Skeletal muscle tissue (tissue), 4 donors: ENCODE measurements around the gene SLC7A10. TPM values are rescaled to one million over a fixed set of nuclear protein-coding genes. Genes with fewer than 3 reads are reported as not detected.
"Not testable (repeated sequence)": the region's sequence is repeated elsewhere in the genome, so short reads cannot be mapped to it uniquely, and the experiment has no call there.

Experiments used
- H3K27ac ChIP-seq: one replicate; pipeline ENCODE4 v1.7.0; 2013; ENCODE audit warnings: mild to moderate bottlenecking, low read depth, low read length, inconsistent platforms
- H3K27me3 ChIP-seq, 3 donors: one replicate each; pipeline ENCODE4 v1.7.0; 2013; ENCODE audit warnings: low read length in 3 of 3; ENCODE audit not compliant: control insufficient read depth in 3 of 3, insufficient read depth in 3 of 3
- H3K36me3 ChIP-seq, 3 donors: one replicate each; pipeline ENCODE4 v1.7.0; 2013; ENCODE audit warnings: low read length in 3 of 3; ENCODE audit not compliant: control insufficient read depth in 3 of 3, insufficient read depth in 3 of 3
- H3K4me1 ChIP-seq, 3 donors: one replicate each; pipeline ENCODE4 v1.7.0; 2013; ENCODE audit warnings: low read length in 3 of 3, mild to moderate bottlenecking in 3 of 3; ENCODE audit not compliant: control insufficient read depth in 3 of 3, insufficient read depth in 3 of 3
- H3K4me3 ChIP-seq, 3 donors: one replicate each; pipeline ENCODE4 v1.7.0; 2013; ENCODE audit warnings: low read length in 3 of 3
- H3K9ac ChIP-seq, 3 donors: one replicate each; pipeline ENCODE4 v1.7.0; 2013; ENCODE audit warnings: low read length in 3 of 3, mild to moderate bottlenecking in 3 of 3, moderate library complexity in 2 of 3, low read depth in 1 of 3
- H3K9me3 ChIP-seq, 3 donors: one replicate each; pipeline ENCODE4 v1.7.0; 2013; ENCODE audit warnings: low read length in 3 of 3; ENCODE audit not compliant: control insufficient read depth in 3 of 3
- total RNA-seq: library from RNA; depleted of rRNA; stranded (reverse); fragments of >200 nt; gene quantifications from one replicate; pipeline ENCODE4 v1.2.3, GENCODE V29; 2014
- donor health status: Osteomylitis.

The SLC7A10 gene
- total RNA-seq, 1 donor from 2014 or later, result 9.4 TPM

DNA sequence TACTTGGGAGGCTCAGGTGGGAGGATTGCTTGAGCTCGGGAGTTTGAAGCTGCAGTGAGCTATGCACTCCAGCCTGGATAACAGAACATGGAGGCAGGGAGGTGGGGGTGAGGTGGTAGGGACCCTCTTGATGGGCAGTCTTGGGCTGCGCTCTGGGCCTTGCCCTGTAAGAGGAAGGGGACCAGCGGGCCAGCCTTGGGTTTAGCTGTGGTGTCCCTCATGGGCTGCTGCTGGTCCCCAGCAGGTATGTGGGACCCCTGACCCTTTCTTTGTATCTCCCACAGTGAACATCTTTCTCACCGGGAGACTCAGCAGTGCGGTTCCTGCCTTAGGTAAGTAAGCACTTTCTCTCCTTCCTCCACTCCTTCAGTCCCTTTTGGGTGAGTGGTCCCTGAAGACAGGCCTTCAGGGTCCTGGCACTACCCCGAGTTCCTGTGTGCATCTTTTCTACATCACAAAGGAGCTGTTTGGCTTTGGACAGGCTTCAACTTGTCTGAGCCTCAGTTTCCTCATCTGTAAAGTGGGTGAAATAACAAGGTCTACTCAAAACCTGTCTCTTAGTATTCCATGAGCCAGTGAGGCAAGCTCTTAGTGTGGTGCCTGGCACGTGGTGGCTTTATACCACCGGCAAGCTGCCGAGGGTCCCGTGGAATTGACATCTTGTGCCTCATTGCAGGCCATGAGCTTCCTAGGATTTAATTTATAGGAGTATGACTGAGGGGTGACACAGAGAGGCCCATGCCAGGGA lies 29.0 kb downstream of the SLC7A10 start:
- H3K4me1 ChIP-seq, result peaks cover 0 to 11% (median 11%) of the 10 kb centered on the region in 3 donors
- H3K9ac ChIP-seq, result no peak overlapping the region
- no peaks in the 10 kb centered on the region for H3K9me3 ChIP-seq
- no peak overlapping the region for H3K27ac ChIP-seq
- peaks cover 6 to 17% (median 12%) of the 10 kb centered on the region in 3 donors for H3K36me3 ChIP-seq
- no peak overlapping the region for H3K4me3 ChIP-seq
- H3K27me3 ChIP-seq, result no peaks in the 10 kb centered on the region

DNA sequence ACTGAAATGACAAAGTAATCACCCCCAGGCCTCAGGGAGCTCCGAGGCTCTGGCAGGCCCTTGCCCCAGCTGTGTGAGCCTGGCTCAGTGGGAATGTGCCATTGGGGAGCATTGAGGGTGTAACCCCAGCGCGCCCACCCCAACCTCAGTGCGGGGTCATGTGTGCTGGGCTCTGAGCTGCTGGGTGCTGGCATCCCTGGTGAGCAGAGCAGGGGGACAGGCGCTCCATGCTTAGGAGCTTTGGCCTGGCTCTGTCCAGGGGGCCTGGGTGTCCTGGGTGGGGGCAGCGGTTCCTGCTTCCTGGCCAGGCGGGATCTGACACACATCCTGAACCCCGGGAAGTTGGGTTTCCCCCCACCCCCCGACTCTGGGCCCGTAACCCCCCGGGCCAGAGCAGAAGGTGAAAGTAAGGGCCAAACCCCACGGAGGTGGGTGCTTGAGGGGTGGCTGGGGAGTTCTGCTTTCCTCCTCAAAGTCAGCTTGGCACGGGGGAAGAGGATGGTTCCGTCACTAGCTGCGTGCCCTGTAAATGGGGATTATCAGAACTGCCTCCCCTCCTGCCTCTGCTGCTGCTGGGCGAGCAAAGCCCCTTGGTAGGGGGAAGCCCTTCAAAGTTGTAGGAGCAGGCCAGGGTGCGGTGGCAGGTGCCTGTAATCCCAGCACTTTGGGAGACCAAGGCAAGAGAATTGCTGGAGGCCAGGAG lies 29.9 kb downstream of the SLC7A10 start:
- peaks cover 4 to 17% (median 12%) of the 10 kb centered on the region in 3 donors for H3K36me3 ChIP-seq
- peak overlapping the region; percentile 47 for H3K27ac ChIP-seq
- no peaks in the 10 kb centered on the region for H3K27me3 ChIP-seq
- peak overlapping the region; percentile 43 to 79 (median 68) for H3K9ac ChIP-seq
- peaks cover 0 to 11% (median 11%) of the 10 kb centered on the region in 3 donors for H3K4me1 ChIP-seq
- no peaks in the 10 kb centered on the region for H3K9me3 ChIP-seq
- H3K4me3 ChIP-seq, result peak overlapping the region; percentile 59 to 67 (median 60)

DNA sequence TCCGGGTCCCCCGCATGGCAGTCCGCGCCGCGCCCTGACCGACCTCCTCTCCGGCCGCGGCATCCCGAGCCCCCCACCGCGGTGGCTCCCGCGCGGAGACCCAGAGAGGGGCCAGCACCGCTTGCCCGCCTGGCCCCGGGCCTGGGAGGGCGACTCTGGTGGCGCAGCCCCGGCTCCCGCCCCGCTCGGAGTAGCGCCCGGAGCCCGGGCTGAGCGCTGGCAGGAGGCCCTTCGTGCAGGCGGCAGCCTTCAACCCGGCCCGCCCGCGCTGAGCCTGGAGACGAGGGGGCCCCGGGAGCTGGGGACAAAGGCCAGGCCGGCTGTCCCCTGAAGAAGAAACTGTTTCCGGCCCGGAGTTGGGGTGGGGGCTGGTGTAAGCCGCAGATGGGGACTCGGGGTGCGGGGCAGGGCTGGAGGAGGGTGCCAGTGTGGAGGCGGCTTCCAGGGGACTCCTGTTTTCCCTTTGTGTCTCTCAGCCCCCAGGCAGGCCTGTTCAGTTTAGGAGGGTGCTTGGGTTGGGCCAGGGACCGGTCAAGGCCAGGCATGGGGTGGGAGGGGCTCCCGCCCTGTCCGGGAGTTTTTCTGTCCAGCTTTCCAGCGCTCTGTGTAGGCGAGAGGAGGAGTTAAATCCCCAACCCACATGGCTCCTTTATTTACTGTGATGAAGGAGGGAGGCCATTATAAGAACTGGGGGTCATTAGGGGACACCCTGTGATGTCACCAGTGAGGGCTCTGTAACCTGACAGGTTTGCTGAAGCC lies 30.6 kb downstream of the SLC7A10 start:
- Histone ChIP-seq H3K27me3 (peaks cover 0 to 4% (median 0%) of the 10 kb centered on the region in 3 donors), H3K36me3 (peaks cover 4 to 17% (median 12%) of the 10 kb centered on the region in 3 donors), H3K9me3 (no peaks in the 10 kb centered on the region), H3K9ac (peak overlapping the region; percentile 43 to 79 (median 68)), H3K4me3 (peak overlapping the region; percentile 59 to 67 (median 60)), H3K4me1 (peaks cover 0 to 11% (median 11%) of the 10 kb centered on the region in 3 donors), H3K27ac (peak overlapping the region; percentile 47)

DNA sequence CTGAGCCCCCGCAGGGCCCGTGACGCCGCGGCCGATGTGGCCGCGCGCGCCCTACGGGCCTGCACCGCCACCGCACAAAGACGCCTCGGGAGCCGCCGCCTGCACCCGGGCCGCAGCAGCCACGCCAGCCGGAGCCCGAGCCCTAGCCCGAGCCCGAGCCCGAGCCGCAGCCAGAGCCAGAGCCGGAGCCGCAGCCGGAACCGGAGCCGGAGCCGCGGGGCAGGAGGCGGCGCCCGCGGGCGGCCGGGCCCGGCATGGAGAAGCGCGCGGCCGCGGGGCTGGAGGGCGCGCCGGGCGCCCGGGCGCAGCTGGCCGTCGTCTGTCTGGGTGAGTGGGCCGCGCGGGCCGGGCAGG lies 31.1 kb downstream of the SLC7A10 start:
- Histone ChIP-seq H3K36me3 (peaks cover 4 to 17% (median 12%) of the 10 kb centered on the region in 3 donors), H3K4me1 (peaks cover 0 to 11% (median 11%) of the 10 kb centered on the region in 3 donors), H3K9ac (peak overlapping the region in 2 of 3 donors; percentile 68 to 79), H3K27me3 (peaks cover 0 to 4% (median 0%) of the 10 kb centered on the region in 3 donors), H3K4me3 (peak overlapping the region in 2 of 3 donors; percentile 59 to 67), H3K27ac (no peak overlapping the region), H3K9me3 (no peaks in the 10 kb centered on the region)

DNA sequence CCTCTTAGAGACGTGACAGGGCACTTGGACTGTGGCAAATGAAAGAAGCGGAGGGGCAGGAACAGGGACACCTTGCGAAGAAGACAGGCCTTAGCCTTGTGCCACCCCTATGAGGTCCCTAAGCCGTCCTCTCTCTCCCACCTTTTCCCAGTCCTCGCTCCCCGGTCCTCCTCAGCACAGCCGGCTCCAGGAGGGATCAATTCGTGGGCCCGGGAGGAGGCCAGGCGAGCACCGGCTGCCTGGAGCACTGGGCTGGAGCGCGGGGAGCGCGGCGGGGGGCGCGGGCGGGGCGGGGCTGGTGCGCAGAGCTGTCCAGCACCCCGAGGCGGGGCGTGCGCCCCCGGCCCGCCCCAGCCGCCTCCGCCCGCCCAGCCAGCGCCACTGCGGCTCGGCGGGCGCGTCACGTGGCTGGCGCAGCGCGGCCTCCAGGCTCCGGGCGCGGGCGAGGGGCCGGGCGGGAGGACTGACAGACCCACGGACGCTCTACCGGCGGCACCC lies 31.7 kb downstream of the SLC7A10 start, which contains the start of gene LRP3:
LRP3 (plus strand) TSS at position 466 of the 498 bp plus-strand sequence. CDS start 456 bp downstream, outside the sequence.
- peak within 1 kb of the TSS; percentile 47 for H3K27ac ChIP-seq
- H3K4me1 ChIP-seq, result peaks cover 0 to 11% (median 11%) of the 10 kb centered on the region in 3 donors
- H3K36me3 ChIP-seq, result peaks cover 4 to 14% (median 12%) of the 10 kb centered on the region in 3 donors
- H3K4me3 ChIP-seq, result peak within 1 kb of the TSS; percentile 59 to 67 (median 60)
- no peaks in the 10 kb centered on the region for H3K9me3 ChIP-seq
- H3K27me3 ChIP-seq, result peaks cover 0 to 4% (median 0%) of the 10 kb centered on the region in 3 donors
- H3K9ac ChIP-seq, result peak within 1 kb of the TSS; percentile 43 to 79 (median 68)

DNA sequence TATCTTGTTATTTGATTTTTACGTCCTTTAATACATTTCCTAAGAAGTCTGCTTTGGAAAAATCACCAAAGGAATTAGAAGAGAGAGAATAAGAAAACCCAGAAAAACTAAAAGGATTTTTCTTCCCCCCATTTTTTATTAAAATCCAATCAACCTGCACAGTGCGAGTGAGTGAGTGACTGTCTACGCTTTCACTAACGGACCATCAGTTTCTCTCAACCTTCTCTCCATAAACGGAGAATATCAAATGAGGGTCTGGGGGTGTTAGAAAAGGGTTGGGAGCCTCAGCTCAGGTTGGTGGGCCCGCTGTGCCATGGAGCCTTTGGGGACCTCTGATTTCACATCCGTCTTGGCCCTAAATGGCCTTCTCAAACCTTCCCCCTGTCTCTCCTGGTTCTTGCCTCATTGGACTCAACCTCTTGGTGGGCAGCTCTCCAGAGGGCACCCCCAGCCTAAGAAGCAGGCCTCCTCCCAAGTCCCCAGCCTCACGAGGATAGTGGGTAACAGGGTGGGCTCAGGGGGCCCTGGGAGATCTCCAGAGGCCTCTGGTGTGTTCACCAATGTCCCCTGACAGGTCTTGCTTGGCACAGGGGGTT lies 32.3 kb downstream of the SLC7A10 start:
- no peak overlapping the region for H3K27ac ChIP-seq
- H3K9ac ChIP-seq, result peak overlapping the region in 1 of 3 donors; percentile 68

DNA sequence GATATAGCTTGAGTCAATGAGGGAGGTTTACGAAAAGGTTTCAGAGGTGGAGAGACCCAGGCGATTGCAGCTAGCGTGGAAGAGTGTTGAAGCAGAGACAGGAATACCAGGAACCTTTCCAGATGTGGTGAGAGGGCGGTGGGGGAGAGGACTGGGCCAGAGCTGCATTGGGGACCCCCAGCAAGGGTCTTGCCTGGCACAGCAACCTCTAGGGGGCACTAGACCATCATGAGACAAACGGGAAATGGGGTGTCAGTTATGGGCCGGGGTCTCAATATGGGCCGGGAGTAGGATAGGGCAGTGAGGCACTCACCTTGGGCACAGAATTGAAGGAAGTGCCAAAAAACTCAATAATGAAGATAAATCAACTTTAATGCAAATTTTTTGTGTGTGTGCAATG lies 33.6 kb downstream of the SLC7A10 start:
- Histone ChIP-seq H3K27me3 (peaks cover 0 to 4% (median 0%) of the 10 kb centered on the region in 3 donors), H3K4me3 (no peak overlapping the region), H3K4me1 (peaks cover 0 to 11% (median 11%) of the 10 kb centered on the region in 3 donors), H3K9me3 (no peaks in the 10 kb centered on the region), H3K27ac (no peak overlapping the region), H3K9ac (no peak overlapping the region), H3K36me3 (peaks cover 0 to 4% (median 3%) of the 10 kb centered on the region in 3 donors)

More for the DNA sequence above, 32.3 kb downstream of the SLC7A10 start:
- H3K36me3 ChIP-seq, result peaks cover 0 to 11% (median 10%) of the 10 kb centered on the region in 3 donors
- H3K9me3 ChIP-seq, result no peaks in the 10 kb centered on the region
- peak overlapping the region in 2 of 3 donors; percentile 6 to 7 for H3K4me3 ChIP-seq
- peaks cover 0 to 4% (median 0%) of the 10 kb centered on the region in 3 donors for H3K27me3 ChIP-seq
- peaks cover 0 to 11% (median 11%) of the 10 kb centered on the region in 3 donors for H3K4me1 ChIP-seq

DNA sequence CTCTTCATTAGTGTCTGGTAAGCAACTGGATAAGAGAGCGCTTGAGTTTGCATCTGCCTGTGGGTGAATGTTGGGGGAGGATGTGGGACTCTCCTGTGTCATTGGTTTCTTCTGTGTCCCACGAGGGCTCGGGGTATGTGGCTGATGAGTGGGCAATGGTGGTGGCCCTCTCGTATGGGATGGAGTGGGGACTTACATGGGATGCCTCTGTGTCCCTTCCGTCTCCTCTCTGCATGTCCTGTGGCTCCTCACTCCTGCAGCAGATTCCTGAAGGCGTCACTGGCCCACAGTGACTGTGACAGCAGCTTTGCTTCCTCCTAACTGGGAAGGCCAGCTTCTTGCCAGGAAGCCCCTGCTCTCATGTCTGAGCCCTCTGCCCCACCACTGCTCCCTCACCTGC lies 34.1 kb downstream of the SLC7A10 start:
- Histone ChIP-seq H3K4me1 (peaks cover 0 to 11% (median 11%) of the 10 kb centered on the region in 3 donors), H3K9ac (no peak overlapping the region), H3K4me3 (no peak overlapping the region), H3K9me3 (no peaks in the 10 kb centered on the region), H3K36me3 (no peaks in the 10 kb centered on the region), H3K27ac (no peak overlapping the region), H3K27me3 (peaks cover 0 to 4% (median 0%) of the 10 kb centered on the region in 3 donors)

DNA sequence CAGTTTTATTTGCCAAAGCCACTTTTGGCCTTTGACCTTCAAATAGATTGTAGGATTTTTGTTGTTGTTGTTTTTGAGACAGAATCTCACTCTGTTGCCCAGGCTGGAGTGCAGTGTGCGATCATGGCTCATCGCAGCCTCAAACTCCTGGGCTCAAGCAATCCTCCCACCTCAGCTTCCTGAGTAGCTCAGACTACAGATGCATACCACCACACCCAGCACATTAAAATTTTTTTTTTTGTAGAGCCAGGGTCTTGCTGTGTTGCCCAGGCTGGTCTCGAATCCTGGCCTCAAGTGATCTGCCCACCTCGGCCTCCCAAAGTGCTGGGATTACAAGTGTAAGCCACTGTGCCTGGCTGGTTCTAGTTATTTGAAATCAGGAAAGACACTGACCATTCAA lies 34.6 kb downstream of the SLC7A10 start:
- H3K4me3 ChIP-seq, H3K27ac ChIP-seq, H3K9me3 ChIP-seq, H3K9ac ChIP-seq, H3K36me3 ChIP-seq, H3K27me3 ChIP-seq: not testable (repeated sequence)
- peaks cover 0 to 10% (median 10%) of the 10 kb centered on the region in 3 donors for H3K4me1 ChIP-seq
